Esophagus mucosa (tissue), 1 donor: Measurements from ENCODE around the gene ALCAM. TPM values are rescaled to one million over a fixed set of nuclear protein-coding genes. Genes with fewer than 3 reads are reported as not detected.
A peak's percentile ranks its signal among the peaks of the same experiment; 100 is the strongest.

Experiments used
- ATAC-seq: fragments of 200-7000 bp; cut with Tn5 transposase; one replicate; pipeline ENCODE4 v1.9.1; 2020
- total RNA-seq: library from RNA; stranded (reverse); gene quantifications from one replicate; pipeline ENCODE4 v1.2.4, GENCODE V29; 2023
- donor health status: DM: yes; HTN: yes; CAD: no.

Gene ALCAM
- total RNA-seq, 1 donor from 2014 or later: 4.7 TPM

DNA sequence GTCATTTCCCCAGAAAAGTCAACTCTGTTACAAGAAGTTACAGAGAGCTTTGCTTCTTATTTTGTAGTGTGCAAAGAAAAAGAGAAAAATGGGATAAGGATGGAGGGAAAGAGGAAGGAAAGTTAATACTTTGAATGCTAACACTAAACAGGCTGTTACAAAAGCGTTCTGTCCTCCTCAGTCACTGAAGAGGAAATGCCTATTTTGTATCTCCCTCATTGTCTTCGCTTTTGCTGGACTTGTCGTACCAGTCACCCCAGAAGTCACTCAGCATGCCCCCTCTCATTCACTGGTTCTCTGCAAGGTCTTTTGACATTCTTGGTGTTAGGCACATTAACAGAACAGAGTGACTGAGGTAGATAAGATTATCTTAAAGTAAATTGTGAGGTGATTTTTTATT lies 129.6 kb downstream of the ALCAM start:
- no peak for ATAC-seq

DNA sequence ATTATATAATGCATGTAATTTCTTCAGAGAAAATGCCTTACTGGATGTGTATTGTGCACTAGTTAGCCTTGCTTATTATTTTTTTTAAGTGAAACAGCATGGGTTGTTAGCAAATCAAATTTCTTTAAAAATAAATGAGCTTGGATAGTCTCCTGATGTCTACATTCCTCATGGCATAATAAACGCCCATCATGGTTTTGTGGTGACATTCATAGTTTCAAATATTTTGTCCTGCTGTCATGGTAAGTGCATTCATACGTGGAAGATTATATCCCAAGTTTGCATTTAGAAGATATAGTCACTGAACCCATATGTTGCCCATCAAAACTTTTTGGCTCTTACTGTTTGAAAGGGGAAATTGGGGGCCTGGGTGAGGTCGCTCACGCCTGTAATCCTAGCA lies 130.7 kb downstream of the ALCAM start:
- ATAC-seq: no peak

DNA sequence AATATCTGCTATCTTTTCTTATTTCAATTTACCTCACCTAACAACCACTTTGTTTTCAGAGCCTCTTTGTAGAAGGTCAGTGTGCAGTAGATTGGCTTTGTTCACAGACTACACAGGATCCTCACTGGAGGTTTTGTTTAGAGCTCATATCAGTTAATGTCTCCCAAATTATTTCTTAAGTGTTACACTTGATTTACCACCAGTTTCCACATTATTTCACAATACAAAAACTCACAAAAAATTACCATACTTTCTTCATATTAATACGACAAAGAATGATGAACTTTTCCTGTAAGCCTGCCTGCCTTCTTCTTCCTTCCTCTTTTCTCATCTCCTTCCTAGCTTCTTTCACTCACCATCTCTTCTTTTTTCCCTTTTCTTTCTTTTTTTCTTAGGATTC lies 133.3 kb downstream of the ALCAM start:
- ATAC-seq: no peak

DNA sequence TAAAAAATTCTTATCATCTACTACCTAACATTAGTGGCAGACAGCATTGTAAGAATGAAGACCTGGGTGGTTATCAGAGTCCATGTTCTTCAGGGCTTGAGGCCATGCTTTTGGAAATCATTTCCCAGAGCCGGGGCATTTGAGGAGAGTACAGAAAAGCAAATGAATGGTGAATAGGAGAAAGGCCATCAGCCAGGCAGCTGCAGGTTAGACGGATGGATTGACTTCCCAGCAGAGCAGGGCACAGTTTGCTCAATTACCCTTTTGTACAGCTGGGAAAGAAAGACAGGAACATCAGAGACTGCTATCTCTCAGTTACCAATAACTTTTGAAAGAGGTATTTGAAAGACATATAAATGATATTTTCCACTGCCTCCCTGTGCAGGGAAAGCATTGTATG lies 135.6 kb downstream of the ALCAM start:
- no peak for ATAC-seq

DNA sequence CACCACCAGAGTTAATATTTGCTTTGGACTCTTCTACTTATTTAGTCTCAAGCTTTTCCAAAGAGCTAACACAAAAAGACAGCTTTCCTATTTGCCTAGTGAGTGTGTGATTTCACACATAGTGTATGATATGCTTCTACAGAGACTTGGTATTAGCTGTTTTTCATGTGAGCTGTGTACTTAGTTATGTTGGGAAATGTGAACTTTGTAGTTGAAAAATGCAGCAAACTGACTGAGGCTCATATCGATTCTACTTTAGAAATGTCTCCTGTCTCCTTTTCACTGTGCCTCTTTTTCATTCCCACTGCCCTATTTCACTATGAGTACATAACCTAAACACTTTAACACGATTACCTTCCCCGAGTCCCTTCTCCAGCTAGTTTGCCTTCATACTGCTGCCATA lies 136.5 kb downstream of the ALCAM start:
- no peak for ATAC-seq

DNA sequence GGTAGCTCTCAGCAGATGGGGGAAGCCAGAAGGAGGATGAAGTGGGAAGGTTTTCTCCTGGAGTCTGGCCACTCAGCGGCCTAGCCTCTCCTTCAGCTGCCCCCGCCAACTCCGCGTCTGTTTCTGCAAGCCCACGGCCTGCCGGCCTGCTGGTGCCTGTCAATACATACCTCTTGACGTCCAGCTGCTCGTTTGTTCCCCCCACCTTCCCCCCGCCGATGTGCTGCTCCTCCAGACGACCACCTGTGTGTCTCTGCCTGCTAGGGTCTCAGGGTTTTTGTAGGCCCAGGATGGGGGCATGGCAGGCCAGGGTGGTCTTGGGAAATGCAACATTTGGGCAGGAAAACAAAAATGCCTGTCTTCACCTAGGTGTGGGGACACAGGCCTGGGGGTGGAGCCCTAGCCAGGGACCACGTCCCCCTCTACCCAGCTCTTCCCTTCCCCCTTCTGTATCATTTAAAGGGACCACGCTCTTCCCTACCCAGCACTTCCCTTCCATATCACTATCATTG lies 137.8 kb downstream of the ALCAM start:
- no peak for ATAC-seq

DNA sequence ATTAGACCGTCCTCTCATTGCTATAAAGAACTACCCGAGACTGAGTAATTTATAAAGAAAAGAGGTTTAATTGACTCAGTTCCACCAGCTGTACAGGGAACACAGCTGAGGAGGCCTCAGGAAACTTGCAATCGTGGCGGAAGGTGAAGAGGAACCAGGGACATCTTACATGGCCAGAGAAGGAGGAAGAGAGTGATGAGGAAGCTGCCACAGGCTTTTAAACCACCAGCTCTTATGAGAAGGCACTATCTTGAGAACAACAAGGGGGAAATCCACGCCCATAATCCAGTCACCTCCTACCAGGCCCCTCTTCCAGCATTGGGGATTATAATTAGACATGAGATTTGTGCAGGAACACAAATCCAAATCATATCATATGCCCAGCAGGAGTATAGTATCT lies 138.5 kb downstream of the ALCAM start:
- ATAC-seq: no peak

DNA sequence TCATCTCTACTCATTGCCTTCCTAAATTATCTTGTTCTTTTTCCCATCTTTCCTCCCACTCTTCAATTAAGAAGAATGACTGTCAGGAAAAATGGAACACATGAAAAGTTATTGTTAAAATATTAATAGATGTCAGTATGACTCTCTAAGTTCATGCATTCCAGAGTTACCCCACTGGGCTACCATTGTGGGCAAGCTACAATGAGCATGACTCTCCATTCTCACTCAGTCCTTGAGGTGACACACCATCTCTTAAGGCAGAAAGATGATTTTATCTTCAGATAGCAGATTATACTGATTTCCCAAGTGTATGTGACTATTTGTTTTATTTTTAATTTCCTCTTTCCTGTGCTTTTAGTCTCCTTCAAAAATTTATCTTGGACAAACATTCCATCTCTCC lies 144.3 kb downstream of the ALCAM start:
- no peak for ATAC-seq

DNA sequence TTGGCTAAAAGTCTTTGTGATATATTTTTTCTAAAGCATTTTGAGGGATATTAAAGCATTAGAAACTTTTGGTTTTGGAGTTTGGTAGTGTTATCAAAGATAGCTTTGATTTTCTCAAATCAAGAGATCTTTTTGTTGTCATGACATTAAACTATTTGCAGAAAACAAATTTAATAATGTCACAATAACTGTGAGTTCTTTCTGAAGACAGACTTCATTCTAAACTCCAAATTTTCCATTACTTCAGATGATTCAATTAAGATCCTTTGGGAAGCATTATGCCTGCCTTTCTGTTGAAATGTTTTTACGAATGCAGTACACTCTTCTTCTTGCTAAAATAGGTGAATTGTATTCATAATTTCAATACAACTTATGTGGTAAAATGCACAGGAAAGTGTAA lies 145.4 kb downstream of the ALCAM start:
- no peak for ATAC-seq

DNA sequence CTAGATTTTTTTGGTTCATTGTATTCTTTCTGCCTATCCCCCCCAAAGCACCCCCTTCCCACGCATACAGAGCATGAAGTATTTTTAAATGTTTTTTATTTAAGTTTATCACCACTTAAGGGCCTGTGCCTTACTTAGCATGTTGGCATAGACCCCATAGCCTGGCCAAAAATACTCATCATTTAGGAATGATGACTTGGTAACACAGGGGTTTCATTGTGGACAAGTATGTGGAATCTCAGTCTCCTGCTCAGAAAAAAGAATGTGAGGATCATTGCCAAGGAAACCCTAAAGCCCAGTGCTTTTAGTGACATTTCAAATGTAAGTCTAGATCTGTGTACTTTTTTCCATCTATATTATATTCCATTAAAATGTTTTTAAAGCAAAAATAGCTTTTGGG lies 146.3 kb downstream of the ALCAM start:
- ATAC-seq: no peak

DNA sequence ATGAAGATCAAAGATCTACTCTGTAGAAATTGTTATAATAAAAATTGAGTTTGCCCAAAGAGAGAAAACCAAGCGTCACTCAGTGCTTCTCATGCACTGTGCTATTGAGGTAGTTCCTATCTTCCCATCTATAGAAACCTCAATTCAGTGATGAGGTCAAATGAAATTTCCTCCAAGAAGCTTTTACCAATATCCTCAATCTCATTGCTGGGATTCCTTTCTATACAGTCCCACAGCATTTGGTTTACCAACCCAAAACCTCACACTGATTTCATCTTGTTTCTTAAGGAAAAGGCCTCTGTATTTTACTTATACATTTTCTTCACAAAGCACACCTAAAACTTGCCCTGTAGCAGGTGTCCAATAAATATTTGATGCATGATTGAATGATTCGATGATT lies 147.2 kb downstream of the ALCAM start:
- ATAC-seq: no peak

DNA sequence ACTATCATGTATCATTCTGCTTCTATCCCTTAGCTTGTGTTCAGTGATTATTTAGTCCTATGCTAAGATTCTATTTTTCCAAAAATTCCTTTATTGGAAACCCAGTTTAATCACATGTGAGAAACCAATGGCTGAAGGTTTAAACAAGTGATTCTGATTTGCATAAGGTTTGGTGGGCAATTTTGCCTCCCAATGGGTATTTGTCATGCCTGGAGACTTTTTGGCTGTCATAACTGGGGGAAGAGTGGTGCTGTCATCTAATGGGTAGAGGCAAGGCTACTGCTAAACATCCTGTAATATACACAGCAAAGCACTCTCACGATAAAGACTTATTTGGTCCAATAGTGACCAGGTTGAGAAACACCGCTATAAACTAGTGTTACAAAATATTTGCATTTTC lies 148.7 kb downstream of the ALCAM start:
- ATAC-seq: no peak

DNA sequence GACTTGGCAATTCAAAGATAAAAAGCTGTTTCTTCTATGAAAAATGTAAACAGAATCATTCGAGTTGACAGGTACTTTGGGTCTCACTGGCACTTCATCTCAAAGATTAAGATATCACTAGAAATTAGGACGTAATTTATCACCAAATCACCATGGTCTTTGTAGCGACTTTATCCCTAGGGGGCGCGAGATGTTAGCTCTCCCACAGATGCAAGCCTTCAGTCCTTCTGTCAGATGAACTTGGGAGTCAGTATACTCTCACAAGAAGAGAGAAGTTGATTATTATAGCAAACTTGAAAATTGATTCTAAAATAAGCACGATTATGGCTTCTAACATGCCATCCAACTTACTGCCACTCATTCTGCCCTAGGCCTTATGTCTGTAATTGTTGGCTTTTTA lies 150.3 kb downstream of the ALCAM start:
- ATAC-seq: no peak

DNA sequence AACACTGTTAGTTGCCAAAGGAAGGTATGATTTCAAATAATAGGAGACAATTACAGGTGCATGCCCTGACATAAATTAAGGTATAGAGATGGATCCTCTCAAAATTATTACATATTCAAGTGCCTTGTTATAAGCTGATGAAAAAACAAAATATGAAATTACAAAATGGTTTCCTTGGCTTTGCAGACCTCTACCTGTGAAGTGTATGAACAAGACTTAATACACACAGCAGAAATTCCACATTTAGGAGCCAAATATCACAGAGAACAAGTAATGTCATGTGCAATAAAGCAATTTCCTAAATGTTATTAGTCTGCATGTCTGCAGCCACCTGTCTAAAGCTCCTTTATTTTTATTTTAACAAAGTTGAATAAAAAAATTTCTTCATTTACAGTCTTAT lies 151.5 kb downstream of the ALCAM start:
- no peak for ATAC-seq

DNA sequence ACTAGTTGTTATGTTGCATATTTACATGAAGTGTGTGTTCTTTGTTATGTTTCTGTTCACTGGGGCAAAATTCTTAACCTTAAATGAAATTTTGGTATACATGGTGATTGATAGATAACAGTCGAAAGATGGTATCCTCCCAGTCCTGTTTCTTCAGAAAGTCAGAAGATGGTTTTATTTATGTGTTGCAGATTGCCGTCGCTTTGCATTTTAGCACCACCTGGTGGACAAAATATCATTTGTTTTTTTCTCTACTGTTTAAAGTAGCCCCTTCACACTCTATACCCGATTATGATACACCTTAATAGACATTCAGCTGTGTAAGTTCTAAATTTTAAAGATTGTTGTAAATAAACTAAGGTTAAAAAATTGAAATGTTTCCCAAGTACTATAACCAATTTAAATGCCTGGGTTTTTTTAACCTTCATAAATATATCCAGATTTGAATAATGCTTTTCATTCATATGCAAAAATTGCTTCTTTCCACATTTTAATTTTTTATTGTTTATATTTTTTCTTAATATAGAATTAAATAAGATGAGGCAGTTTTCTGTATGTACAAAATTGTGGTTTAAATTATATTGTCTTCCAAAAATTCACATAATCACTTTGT lies 152.2 kb downstream of the ALCAM start:
- ATAC-seq: peak; percentile 46

DNA sequence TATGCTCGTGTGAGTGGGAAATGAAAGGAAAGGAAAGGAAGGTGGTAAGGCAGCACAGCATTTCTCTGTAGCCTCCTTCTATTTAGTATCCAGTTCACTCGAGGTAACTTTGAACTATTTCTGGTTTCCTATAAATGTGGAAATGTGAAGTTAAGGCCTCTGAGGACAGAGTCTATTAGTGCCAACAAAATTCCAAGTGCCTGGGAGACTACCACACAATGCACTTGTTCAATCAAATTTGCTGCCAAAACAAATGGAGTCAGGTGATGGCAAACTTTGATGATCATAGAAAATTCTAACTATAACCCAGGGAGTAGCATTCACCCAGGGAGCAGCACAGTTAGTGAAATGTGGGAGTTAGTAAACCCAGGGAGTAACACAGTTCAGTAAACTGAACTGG lies 155.1 kb downstream of the ALCAM start:
- ATAC-seq: no peak

DNA sequence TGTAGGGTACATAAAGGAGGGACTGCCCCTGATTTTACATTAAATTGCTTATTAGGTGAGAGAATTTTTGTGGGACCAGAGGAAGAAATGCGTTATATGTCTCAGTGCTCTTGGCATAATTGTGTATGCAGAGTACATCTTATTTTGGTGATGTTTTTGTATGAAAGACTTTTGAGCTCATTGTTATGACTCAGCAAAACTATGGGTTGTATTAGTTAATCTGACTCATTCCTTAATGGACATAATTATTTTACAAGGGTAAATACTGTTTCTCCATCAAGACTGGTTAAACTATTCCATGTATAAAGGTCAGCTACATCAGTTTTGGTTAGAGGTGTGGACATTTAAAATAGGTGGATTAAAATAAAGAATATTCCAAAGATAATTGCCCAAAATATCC lies 156.8 kb downstream of the ALCAM start:
- ATAC-seq: no peak

DNA sequence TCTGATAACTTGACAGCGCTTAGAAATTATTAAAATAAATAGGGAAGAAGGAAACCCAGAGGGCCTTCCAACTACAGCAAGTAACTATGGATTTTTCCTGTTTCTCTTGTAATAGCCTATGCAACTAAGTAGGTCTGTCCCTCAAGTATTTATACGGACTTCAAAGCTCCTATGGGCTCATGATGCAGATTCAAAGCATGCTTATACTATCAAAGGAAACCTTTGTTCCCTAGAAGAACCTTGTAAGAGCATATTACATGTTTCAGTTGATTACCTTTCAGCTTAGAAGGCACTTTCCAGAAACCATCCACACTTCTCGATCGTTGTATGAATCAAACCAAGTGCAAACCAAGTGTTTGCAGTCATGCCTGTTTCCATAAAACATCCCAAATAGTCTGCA lies 158.8 kb downstream of the ALCAM start:
- ATAC-seq: no peak

DNA sequence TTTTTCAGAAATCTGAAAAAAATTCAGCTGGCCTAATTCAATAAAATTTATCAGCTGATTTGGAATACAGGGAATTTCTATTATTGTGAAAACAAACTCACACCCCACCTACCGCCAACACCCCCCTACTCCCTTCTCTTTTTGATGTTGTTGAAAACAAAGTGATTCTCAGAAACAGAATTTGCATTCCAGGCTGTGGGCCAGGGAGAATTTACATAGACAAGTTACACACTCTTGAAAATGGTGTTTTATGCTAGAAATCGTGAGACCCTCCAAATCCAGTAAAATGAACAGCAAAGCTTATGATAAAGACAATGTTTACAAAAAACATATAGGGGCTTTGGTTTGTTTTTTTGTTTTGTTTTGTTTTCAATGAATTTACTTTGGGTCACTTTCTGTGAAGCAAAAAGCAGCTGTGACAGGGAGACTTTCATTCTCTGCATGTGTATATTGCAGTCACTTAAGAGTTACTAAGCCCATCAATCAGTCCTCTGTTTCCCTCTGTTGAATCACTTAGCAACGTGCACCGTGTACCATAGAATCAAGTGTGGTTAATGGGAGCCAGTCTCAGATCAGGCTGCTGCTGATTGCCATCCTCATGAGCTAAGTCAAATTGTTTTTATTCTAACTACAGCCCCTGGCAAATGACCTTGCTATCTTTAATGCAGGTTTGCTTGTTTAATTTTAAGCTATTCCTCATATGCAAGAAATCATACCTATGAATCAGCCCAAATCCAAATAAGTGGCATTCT lies 159.8 kb downstream of the ALCAM start:
- no peak for ATAC-seq

DNA sequence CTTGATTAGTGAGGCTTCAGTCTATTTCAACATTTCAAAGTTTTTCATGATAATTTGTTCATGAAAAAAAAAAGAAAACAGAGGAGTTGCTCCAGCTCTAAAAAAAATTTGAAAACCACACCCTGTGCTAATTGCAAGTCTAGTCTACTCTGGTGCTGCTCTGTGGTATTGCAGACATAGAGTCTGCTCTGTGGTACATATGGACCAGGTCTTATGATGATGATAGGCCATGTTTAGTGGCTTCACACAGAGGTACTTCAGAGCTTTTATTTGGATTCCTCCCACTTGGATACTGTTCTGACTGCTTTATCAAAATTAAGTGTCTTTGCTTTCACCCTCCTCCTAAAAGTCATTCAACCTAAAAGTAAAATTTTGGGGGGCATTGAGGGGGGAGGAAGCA lies 160.8 kb downstream of the ALCAM start:
- no peak for ATAC-seq

DNA sequence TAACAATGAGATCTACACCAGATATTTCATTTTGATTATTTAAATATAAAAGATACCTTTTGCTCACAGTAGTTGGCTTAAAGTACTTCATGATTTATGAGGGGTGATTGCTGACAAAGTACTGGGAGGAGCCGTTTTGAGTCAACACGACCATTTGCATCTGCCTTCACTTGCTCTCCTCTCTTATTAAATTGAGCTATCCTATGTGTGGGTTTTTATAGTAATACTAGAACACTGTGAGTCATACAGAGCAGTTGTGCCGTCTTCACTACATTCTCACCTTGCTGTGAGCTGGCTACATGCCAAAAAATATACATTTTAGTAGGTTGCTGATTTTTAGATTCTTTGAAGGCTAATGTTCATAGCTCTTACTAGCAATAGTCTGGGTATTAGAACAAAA lies 161.2 kb downstream of the ALCAM start:
- peak; percentile 81 for ATAC-seq

DNA sequence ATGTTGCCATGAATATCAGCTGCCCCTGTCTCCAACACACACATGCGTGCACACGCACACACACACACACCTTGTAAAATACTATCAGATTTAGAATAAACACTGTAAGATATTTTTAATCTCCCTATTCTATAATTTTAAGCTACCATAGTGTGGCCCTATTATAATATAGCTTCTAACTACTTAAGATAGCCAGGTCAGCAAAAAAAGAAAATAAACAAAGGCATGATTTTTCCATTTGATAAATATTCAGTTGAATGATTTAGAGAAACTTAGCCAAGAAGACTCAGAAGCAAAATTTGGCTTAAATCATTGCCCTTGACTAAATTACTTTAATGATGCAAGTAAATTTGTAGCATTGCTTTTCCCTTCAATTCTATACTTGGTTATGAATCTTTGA lies 162.2 kb downstream of the ALCAM start:
- ATAC-seq: no peak

DNA sequence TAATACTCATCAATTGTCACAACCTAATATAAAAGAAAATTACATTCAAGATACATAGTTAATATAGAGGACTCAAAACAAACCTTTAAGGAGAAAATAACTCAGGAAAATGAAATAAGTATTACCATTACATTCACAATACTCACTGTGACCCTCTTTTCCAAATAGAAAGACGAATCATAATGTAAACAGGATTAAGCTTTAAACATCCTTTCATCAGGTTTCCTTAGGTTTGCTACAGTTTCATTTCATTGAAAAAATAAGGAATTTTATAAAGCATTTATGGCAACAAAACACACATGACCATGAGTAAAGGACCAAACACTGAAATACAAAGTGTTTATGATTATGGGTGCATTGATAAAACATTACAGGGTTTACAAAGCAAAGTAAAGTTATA lies 162.7 kb downstream of the ALCAM start:
- no peak for ATAC-seq

DNA sequence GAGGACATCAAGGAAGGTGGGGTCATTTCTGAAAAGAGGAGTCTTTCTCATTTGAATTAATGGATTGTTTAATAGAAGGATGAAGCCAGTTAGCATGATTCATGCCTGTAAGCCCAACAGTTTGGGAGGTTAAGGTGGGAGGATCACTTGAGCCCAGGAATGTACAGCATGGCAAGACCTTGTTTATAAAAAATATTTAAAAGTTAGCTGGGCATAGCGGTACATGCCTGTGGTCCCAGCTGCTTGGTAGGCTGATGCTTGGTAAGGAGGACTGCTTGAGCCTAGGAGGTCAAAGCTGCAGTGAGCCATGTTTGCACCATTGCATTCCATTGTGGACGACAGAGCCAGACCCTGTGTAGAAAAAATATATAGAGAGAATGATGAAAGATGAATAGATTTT lies 165.5 kb downstream of the ALCAM start:
- ATAC-seq: no peak

DNA sequence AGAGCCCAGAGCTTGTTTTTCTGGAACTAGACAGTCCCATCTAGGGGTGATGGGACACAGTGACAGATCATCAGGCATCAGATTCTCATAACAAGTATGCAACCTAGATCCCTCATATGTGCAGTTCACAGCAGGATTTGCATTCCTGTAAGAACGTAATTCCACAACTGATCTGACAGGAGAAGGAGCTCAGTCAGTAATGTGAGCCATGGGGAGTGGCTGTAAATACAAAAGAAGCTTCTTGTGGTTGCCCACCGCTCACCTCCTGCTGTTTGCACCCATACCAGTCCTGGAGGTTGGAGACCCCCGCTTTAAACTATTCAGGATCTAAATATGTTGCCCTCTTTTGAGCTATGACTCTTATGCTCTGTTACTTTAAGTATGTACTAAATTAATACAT lies 167.3 kb downstream of the ALCAM start:
- ATAC-seq: no peak
